ENCODE data around the gene CANX.

CANX gene

GRCh38 chr5:179767496-179768100 is 68.8 kb downstream of the CANX start:
- H3K4me3 ChIP-seq (ENCODE audit: low read depth, low read length), result no peak overlapping the region
- no peak for TF ChIP-seq CTCF (IDR thresholded peaks at IDR 0.05; ENCODE audit: low read depth, low read length, missing control alignments)
- DNase-seq (ENCODE audit: low read depth), result no peak

GRCh38 chr5:179768326-179769085 is 69.7 kb downstream of the CANX start:
- H3K4me3 ChIP-seq (ENCODE audit: low read depth, low read length), result no peak overlapping the region
- DNase-seq (ENCODE audit: low read depth), result no peak
- TF ChIP-seq CTCF (IDR thresholded peaks at IDR 0.05; ENCODE audit: low read depth, low read length, missing control alignments), result no peak

GRCh38 chr5:179769271-179769670 is 70.5 kb downstream of the CANX start:
- TF ChIP-seq CTCF (IDR thresholded peaks at IDR 0.05; ENCODE audit: low read depth, low read length, missing control alignments), result no peak
- DNase-seq (ENCODE audit: low read depth), result no peak
- no peak overlapping the region for H3K4me3 ChIP-seq (ENCODE audit: low read depth, low read length)

- no peak for DNase-seq (ENCODE audit: low read depth)
- H3K4me3 ChIP-seq (ENCODE audit: low read depth, low read length), result no peak overlapping the region
- no peak for TF ChIP-seq CTCF (IDR thresholded peaks at IDR 0.05; ENCODE audit: low read depth, low read length, missing control alignments)
Measured at GRCh38 chr5:179769796-179770195, 71.0 kb downstream of the CANX start.

GRCh38 chr5:179771311-179771895 is 72.6 kb downstream of the CANX start:
- H3K4me3 ChIP-seq (ENCODE audit: low read depth, low read length), result no peak overlapping the region
- DNase-seq (ENCODE audit: low read depth), result no peak
- TF ChIP-seq CTCF (IDR thresholded peaks at IDR 0.05; ENCODE audit: low read depth, low read length, missing control alignments), result no peak

- no peak for TF ChIP-seq CTCF (IDR thresholded peaks at IDR 0.05; ENCODE audit: low read depth, low read length, missing control alignments)
- no peak overlapping the region for H3K4me3 ChIP-seq (ENCODE audit: low read depth, low read length)
- no peak for DNase-seq (ENCODE audit: low read depth)
Measured at GRCh38 chr5:179772351-179772750, 73.6 kb downstream of the CANX start.
